ENCODE data around the gene FILIP1L.
A peak's percentile ranks its signal among the peaks of the same experiment; 100 is the strongest.
"Not testable (repeated sequence)": the region's sequence is repeated elsewhere in the genome, so short reads cannot be mapped to it uniquely, and the experiment has no call there.

The FILIP1L gene

DNA sequence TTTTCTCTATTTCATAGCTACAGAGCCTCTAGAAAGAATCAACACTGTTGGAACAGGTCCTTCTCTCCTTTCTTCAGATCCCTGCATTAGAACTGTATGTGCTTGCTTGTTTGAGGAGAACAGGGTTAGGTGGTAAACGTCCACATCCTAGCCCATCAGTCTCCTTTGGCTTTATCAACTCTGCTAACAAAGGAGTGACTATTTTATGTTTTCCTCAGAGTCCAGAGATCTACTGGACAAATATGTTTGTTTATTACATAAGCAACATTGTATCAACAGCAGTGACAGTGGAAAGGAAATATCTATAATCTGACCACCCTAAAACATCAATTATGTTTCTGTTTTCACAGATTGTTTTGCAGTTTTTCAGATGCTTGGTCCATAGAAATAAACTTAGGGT lies 257.0 kb downstream of the FILIP1L start:
- DNase-seq = no peak

GRCh38 chr3:99856437-99857220 lies 257.7 kb downstream of the FILIP1L start:
- peak; percentile 55 for DNase-seq

- DNase-seq = no peak
These were observed 258.4 kb downstream of the FILIP1L start for GRCh38 chr3:99855900-99856299.

DNA sequence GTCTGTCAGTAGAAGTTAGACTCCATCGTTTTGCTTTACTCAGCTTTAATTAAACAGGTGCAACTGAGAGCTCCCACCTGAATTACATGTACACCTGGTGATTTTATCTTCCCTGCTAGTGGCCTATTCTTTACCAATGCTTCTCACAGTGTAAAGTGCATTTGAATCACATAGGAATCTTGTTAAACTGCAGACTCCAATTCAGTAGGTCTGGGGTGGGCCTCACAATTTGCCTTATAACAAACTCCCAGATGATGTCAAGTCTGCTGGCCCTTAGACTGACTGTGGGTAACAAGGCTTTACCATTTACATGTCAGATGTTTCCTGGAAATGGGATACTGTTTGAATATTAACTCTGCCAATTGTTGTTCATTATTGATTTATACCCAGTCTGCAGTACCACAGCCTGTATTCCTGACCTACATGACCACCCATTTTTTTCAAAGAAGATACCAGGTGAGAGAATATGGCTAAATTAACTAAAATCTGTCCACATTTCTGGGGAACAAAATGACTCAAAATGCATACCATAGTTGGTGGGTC lies 259.5 kb downstream of the FILIP1L start:
- no peak for DNase-seq

GRCh38 chr3:99852851-99853250 lies 261.4 kb downstream of the FILIP1L start:
- peak; percentile 27 for DNase-seq

DNA sequence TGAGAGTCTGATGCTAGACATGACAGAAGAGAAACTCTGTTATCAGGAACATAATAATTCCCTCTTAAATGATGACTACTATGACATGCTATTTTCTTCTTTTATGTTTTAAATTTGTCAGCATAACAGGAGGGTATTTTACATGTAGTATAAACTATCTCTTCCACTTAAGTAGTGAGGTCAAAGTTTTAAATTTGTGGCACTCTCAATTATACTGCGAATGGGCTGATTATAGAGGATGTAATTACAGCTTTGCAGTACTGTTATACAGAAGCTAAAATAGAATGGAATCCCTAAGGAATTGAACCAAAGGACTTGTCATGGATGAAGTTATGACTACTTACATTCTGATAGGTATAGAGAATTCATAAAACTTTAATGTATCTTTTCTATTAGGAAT lies 262.3 kb downstream of the FILIP1L start:
- no peak for DNase-seq

DNA sequence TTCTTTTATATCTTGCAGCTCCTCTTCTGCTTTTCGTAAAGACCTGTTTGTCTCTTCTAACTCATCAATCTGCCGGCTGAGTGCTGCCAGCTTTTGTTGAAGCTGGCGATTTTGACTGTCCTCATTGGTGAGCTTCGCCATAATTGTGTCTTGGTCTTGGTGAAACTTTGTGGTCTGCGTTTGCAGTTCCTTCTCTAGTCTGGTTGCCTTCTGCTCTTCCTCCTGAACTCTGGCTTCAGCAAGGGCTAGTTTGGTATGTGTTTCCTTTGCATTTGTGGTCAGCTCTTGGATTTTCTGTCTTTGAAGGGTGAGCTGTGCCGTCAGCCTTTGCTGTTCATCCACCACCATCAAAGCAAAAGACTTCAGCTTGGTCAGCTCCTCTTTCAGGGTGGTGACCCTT lies 263.7 kb downstream of the FILIP1L start:
- no peak for DNase-seq

GRCh38 chr3:99848433-99848832 lies 265.9 kb downstream of the FILIP1L start:
- DNase-seq = no peak

DNA sequence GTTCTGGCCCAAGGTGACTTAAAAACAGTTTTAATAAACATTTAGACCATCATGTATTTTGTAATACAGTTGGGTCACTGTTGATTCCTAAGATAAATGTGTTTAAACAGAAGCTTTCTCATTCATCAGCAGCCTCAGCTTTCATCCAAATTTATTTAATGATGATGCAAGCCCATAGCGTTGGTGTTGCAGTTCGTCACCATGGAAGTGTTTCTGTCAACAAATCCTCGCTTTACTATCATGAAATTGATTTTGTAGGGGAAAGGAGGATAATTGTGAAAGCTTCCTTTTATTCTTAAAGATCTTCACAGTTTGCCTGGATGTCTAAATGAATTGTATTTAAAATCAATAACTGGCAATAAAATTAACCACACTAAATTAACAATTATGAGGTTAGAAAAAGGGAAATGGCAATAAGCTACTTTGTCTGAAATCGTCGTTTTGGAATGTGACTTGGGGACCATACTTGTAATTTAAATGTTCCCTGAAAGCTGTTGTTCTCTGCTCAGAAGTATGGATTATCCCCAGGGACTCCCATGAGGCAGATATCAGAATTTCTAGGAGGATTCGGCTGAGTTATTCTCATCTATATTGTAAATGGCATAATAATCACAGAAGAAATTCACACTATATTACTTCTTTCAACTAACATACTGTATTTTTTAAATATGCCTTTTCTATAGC lies 267.7 kb downstream of the FILIP1L start:
- DNase-seq = peak; percentile 67

- DNase-seq = no peak
These were observed 268.3 kb downstream of the FILIP1L start for GRCh38 chr3:99845999-99846398.

- no peak for DNase-seq
These were observed 269.0 kb downstream of the FILIP1L start for GRCh38 chr3:99845331-99845730.

GRCh38 chr3:99843590-99844258 lies 270.6 kb downstream of the FILIP1L start:
- no peak for DNase-seq

DNA sequence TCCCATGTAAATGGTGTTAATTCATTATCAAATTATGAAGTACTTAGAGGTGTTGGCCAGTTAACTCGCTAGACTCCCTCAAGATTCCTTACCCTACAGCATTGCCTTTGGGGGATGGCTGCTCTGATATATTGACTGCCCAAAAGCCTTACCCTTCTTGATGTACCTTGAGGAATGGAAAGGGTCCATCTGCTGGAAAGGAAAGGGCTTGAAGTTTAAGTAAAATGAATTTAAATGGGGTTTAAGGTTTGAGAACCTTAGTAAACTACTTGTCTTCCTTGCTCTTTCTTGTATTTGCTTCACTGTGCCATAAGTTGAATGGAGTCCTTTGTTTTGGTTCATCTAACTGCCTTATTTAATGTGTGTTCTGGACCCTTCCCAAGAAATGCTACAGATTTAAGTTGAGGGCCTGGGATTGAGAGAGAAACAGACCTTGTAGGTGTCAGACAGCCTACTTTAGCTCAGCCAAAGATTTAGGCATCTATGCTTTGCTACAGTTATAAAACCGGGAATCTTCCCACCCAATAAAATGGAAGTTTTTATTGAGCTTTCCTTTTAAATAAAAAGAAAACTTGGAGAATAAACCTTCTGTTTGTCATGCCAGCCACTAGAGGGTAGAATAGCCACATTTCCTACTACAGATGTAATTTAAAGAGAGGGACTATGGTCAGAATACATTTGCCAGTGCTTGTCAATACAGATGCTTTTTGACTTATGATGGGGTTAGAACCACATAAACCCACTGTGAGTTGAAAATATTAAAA lies 271.3 kb downstream of the FILIP1L start:
- peak; percentile 65 for DNase-seq

DNA sequence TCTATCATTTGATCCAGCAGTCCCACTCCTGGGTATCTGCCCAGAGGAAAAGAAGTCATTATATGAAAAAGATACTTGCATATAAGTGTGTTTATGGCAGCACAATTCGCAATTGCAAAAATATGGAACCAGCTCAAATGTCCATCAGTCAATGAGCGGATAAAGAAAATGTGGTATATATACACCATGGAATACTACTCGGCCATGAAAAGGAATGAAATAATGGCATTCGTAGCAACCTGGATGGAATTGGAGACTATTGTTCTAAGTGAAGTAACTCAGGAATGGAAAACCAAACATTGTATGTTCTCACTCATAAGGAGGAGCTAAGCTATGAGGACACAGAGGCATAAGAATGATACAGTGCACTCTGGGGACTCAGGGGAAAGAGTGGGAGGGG lies 272.4 kb downstream of the FILIP1L start:
- not testable (repeated sequence) for DNase-seq

DNA sequence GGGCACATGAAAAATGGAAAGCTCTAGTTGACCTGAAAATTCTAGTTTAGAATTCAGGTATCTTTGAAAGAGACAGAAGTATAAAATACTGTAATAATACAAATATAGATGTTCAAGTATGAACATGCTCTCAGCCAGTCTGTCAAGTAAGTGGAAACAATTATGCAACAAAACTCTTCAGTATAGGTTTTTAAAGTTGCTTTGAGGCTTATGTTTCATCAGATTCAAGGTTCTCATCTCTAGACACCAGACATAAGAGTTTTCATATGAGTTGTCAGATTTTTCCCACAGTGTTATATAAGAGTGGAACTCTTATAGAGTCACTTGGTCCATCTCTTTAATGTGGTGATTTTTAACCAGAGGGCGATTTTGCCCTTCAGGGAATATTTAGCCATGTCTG lies 274.7 kb downstream of the FILIP1L start:
- DNase-seq = no peak

DNA sequence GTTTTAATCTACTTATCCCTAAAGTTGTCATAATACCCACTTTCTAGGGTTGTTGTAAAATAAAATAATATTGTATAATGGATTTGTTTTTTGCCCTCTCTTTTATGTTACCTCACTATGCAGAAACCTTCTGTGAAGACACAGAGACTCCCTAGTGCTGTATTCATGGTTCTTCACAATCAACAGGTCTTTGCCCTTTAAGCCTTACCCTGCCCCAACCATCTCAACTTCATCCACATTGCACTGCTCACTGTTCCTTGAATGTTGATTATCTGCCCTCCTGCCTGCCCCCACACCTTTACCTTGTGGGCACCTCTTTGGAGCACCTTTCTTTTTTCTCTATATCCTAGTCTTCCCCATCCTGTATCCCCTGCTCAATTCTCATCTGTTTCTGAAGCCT lies 275.5 kb downstream of the FILIP1L start:
- DNase-seq = no peak

DNA sequence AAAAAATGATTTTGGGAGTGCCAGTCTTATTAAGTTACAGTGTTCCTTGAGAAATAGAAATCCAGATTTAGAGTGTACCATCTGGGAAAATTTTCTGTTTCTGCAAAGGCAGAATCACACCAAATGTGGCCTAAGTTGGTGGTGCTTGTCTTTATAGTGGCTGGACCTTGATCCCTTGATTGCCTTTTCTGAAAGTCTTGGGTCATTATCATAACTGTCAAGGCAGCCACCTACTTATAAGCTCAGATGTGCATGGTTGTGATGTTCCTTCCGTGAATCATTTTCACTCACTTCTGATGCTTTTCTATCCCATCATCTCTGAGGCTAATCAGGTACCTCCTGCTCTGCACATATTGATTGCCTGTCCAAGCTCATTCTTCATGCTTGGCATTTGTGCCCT lies 276.6 kb downstream of the FILIP1L start:
- no peak for DNase-seq

DNA sequence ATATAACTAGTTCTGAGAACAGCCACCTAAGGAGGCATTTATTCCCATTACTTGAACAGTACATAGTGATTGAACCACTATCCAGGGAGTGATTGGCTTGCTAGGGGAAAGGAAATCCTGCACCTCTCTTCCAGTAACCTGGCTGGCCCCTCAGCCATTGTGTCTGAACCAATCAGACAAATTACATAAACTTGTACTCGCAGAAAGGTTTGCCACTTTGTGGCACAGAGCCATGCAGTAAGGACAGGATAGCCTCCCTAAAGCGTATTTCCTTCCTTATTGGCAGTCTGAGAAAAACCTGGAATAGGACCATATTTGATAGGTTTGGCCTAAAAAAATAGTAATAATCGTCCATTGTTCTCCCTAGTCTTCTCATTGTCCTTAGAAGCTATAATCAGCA lies 277.6 kb downstream of the FILIP1L start:
- DNase-seq = no peak

GRCh38 chr3:99834211-99834957 lies 279.9 kb downstream of the FILIP1L start:
- no peak for DNase-seq

DNA sequence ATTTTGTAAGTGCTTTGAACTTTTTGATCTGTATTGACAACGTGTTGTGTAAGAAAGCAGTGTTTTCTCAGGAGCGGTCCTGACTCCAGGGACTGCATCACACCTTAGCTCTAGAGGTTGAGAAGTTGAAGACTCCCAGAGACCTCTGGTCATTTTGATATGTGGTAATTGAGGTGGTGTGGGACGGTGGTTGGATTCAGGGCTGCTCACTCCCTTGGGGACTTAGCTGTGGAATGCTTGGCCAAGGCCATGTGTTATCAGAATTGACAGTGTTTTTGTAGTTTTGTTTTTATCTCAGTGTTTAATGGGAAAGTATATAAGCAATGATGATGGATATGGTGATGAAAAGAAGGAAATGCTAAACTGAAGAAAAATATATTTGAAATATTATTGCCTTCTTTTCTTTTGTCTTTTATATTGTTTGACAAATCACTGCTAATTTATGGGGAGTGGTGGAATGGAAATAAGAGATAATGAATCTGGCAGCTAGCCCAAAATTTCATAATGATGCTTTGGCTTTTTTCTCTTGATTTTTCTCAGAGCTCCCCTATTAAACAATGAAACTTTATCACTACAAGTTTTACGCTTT lies 280.6 kb downstream of the FILIP1L start:
- peak; percentile 28 for DNase-seq

DNA sequence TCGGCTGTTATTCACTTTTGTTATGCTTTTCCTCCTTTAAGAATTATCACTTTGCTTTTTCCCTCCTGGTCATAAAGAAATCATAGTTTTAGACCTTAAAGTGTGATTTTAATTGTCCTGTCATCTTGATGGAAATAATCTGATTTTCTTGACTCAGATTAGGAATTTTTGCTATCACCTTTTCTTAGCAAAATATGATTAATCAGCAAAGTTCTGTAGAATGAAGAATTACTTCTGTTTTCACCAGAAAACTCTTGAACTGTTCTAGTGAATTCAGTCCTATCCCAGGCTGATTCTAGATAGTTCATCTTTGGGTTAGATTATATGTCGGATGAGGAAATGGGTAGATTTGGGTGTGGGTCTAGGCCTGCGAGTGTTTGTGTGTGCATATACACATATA lies 284.5 kb downstream of the FILIP1L start:
- no peak for DNase-seq
